ENCODE results near the gene GALNT18. TPM values are rescaled to one million over a fixed set of nuclear protein-coding genes. Genes with fewer than 3 reads are reported as not detected.

GALNT18 gene
- total RNA-seq, 4 donors from 2014 or later: 7.8 to 57.1 (median 17.8) TPM

DNA sequence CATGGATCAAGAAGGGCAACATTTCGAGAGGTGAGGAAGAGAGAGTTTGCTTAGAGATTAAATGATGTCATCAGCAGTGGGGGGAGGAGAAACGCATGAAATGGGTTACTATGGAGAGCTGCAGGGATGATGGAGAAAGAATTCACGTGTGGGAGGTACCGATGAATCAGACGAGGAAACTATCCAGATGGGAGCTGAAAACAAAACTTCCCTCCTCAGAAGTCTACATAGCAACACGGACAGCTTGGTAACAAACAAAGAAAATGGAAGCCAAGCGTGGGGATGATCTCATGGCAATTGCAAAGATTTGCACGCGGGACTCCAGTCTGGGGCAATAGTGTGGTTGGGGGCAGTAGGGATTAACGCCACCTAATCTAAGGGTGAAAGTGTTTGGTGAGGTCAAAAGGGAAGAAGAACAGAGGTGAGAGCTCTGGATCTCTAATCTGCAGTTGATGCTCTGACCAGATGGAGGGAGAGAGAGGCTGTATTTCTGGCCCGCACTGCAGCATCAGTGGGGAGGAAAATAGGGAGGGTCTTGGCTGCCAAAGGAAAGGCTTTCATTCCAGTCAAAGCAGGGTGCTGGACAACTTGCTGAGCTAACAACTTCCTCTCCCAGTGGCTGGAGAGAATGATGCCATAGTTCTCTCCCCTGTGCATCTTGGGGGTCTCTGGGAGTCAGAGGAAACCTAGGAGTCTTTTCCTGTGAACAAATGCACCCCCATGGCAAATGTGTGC, 225.3 kb downstream of the GALNT18 start:
- TF ChIP-seq, protein P1, sequence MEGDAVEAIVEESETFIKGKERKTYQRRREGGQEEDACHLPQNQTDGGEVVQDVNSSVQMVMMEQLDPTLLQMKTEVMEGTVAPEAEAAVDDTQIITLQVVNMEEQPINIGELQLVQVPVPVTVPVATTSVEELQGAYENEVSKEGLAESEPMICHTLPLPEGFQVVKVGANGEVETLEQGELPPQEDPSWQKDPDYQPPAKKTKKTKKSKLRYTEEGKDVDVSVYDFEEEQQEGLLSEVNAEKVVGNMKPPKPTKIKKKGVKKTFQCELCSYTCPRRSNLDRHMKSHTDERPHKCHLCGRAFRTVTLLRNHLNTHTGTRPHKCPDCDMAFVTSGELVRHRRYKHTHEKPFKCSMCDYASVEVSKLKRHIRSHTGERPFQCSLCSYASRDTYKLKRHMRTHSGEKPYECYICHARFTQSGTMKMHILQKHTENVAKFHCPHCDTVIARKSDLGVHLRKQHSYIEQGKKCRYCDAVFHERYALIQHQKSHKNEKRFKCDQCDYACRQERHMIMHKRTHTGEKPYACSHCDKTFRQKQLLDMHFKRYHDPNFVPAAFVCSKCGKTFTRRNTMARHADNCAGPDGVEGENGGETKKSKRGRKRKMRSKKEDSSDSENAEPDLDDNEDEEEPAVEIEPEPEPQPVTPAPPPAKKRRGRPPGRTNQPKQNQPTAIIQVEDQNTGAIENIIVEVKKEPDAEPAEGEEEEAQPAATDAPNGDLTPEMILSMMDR (IDR thresholded peaks at IDR 0.05; ENCODE audit: low read depth): no peak

DNA sequence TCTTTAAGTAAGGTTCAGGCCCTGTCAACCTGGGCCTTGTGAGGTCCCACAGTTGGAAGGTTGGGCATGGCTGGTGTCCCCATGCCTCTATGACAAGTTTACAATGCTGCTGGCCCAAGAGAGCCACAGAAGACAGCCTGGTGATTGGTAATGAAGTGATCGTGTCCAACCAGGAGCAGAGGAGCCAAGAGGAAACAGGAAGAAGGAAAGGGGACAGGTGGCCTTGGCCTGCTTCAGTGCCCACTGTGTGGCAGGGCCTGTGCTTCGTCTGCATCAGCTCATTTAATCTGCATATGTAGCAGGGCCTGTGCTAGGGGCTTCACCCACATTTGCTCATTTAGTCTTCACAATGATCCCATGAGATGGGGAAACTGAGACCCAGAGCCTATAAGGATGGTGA, 226.7 kb downstream of the GALNT18 start:
- TF ChIP-seq, protein P1 (IDR thresholded peaks at IDR 0.05; ENCODE audit: low read depth): no peak

DNA sequence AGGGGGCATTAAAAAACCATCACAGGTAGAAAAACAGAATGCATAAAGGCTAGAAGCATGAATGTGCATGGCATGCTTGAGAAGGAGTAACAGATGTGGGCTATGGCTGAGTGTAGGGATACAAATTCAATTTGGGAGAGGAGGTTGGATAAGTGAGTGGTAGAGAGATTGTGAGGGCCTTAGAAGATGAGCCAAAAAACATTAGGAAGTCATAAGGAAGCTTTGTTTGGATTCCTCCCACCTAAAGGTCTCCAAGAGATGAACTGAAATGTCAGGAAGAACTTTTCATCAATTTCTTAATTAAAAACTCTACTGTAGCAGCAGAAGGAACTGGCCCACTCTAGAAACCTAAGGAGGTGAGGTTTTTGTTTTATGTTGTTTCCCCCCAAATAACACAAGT, 227.6 kb downstream of the GALNT18 start:
- TF ChIP-seq, protein P1 (IDR thresholded peaks at IDR 0.05; ENCODE audit: low read depth): no peak

DNA sequence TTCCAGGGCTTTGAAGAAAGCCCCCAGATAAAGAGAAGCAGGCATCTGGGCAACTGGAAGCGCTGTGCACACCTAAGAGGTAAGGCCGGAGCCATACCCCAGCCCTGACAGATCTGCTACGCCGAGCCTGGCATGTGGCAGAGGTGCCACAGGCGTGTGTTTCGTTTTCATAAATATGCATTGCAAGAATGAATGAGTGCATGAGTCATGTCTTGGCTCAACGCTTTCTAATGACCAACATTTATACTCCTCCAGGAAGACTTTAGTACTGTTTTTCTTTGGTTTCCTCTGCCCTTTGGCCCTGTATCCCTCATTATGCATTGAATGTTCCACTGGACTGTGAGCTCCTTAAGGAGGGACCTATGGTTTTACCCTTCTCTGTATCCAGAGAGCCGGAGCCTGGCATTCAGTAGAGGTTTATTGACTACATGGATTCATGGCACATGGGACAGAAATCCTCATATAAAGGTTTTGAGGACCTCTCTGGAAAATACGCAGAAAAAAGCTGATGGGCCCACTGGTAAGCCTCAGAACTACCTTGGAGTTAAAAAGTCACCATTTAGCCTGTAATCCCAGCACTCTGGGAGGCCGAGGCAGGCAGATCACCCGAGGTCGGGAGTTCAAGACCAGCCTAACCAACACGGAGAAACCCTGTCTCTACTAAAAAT, 229.9 kb downstream of the GALNT18 start:
- TF ChIP-seq, protein P1 (IDR thresholded peaks at IDR 0.05; ENCODE audit: low read depth): no peak

DNA sequence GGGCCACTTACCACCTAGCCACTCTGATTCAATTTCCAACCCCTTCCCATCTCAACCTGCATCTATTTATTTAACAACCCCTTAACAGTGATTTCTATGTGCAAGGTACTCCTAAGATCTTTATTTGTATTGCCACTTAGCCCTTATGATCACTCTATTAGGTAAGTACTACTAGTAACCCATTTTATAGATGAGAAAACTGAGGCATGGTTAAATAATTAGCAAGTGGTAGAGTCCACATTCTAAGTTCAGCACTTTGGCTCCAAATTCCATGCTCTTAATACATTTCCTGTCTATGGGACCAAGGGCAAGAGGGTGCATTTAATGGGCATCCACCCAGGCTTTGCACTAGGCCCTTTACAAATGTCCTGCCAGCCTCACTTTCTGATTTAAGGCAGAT, 230.6 kb downstream of the GALNT18 start:
- TF ChIP-seq, protein P1 (IDR thresholded peaks at IDR 0.05; ENCODE audit: low read depth): no peak

DNA sequence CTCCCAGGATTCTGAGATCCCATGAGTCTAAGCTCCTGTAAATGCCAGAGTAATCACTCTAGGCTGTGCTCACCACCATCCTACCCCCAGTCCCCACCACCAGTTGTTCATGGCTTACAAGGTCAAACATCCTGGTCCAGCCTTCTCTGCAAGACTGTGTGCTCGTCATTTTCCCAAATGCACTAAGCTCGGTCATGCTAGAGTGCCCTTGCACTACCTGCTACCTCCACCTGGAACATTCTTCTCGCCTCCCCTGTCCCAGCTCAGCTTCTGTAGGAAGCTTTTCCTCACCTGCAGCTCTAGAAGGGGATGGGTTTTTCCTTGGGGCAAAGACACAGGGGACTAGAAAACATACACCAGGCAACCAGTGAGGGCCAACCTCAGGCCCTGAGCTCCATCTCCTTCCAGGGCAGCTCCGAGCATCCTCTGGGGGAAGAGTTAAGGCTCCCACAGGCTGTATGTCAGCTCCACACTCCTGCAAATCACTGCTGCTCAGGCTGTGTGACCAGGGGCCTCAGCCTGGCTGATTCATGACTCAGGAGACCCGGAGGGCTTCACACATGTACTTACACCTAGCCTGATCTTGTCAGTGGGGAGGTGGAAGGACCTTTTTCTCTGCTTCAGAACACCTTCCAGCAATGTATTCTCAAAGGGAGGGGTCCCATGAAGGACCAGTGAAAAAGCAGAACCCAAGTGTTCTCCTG, 231.6 kb downstream of the GALNT18 start:
- TF ChIP-seq, protein P1 (IDR thresholded peaks at IDR 0.05; ENCODE audit: low read depth): no peak

DNA sequence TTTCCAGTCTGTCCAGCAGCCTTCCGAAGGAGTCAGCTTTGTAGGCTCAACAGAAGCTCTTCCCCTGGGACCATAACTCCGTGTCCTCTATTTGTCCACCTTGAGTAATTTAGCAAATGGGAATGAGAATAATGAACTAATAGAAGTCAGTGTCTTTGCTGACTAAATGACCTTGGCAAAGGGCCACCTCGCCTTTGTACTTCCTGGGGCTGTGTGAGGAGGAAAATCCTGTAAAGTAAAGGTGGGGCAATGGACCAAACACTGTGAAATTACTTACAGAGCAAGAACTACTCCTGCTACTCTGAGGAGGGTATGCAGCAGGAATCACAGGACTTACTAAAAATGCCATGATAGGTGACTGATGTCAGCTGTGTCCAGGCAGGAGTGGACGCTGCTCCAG, 232.6 kb downstream of the GALNT18 start:
- TF ChIP-seq, protein P1 (IDR thresholded peaks at IDR 0.05; ENCODE audit: low read depth): no peak

Data from subcutaneous adipose tissue (tissue), 4 donors.